HepG2 (cell line): ENCODE data around the gene WFDC1. TPM values are rescaled to one million over a fixed set of nuclear protein-coding genes. Genes with fewer than 3 reads are reported as not detected.
A peak's percentile ranks its signal among the peaks of the same experiment; 100 is the strongest.

ENCODE experiments used
- ATAC-seq: fragments of 200-7000 bp; cut with Tn5 transposase; 3 replicates; pipeline ENCODE4 v1.9.1; 2020; ENCODE audit warnings: mild to moderate bottlenecking, moderate library complexity
- BruUV-seq: library from RNA; stranded (reverse); fragments of 400-500 nt; replicated peaks from 2 replicates; lab custom pipeline; 2021; lab: Mats Ljungman, UMichigan
- CTCF ChIA-PET: fragments of 300-600 bp; formaldehyde crosslinking; extraction: SDS; loops from one replicate; lab custom pipeline; 2021; ENCODE audit warnings: low total read pairs, inconsistent platforms, low intra/inter-chr PET ratio; lab: Yijun Ruan, JAX
- POLR2A ChIA-PET: fragments of 350-600 bp; sonication (Branson Sonifier 250); formaldehyde crosslinking; loops from one replicate; lab custom pipeline; 2020; ENCODE audit warnings: antibody characterized with exemption, inconsistent platforms; lab: Yijun Ruan, JAX
- DNase-seq: peaks from one replicate; pipeline ENCODE4 v3.0.0-alpha.2; 2015; ENCODE audit warnings: low spot score
- FAIRE-seq: peaks from 3 replicates; lab custom pipeline; 2011; peaks lifted over from hg19 to GRCh38; lab: Jason Lieb, UNC
- H2AFZ ChIP-seq: one replicate; pipeline ENCODE4 v1.6.1; 2011; ENCODE audit warnings: low read length, inconsistent platforms
- H3K27ac ChIP-seq: fragments of 300-600 bp; 3 replicates; pipeline ENCODE4 v1.8.0; 2011; ENCODE audit warnings: mixed run types, mild to moderate bottlenecking, mixed read lengths, low read length, inconsistent platforms; ENCODE audit not compliant: insufficient read depth; ENCODE audit errors: extremely low read length
- H3K27me3 ChIP-seq, 2 experiments: fragments of 200-600 bp in 1 of 2; 2 replicates in 1 of 2; 3 replicates in 1 of 2; pipeline versions ENCODE4 v1.6.0 to v1.8.0; 2011; ENCODE audit warnings: low read length in 2 of 2, mild to moderate bottlenecking in 2 of 2, moderate library complexity in 2 of 2, inconsistent platforms in 1 of 2; ENCODE audit not compliant: insufficient read depth in 2 of 2, control insufficient read depth in 1 of 2
- H3K36me3 ChIP-seq, 2 experiments: fragments of 200-600 bp in 1 of 2; replicated peaks in 1 of 2; 2 replicates in 1 of 2; 3 replicates in 1 of 2; pipeline versions ENCODE4 v1.5.1 to v1.8.0; 2011; ENCODE audit warnings: low read length in 2 of 2, inconsistent platforms in 1 of 2; ENCODE audit not compliant: insufficient read depth in 2 of 2, control insufficient read depth in 1 of 2
- H3K4me1 ChIP-seq: 2 replicates; pipeline ENCODE4 v1.5.1; 2012; ENCODE audit warnings: low read length, inconsistent platforms; ENCODE audit not compliant: insufficient read depth
- H3K4me2 ChIP-seq: 2 replicates; pipeline ENCODE4 v1.6.0; 2011; ENCODE audit warnings: low read depth, low read length, inconsistent platforms
- H3K4me3 ChIP-seq, 3 experiments: fragments of 200-600 bp in 1 of 3; sonication (generic), shearing (Covaris generic) in 1 of 3; replicated peaks in 1 of 3; 2 replicates each; pipeline ENCODE4 v1.5.1; 2011 to 2016; ENCODE audit warnings: low read length in 3 of 3, inconsistent platforms in 2 of 3, low read depth in 2 of 3, mild to moderate bottlenecking in 2 of 3, control low read depth in 1 of 3, mixed read lengths in 1 of 3; ENCODE audit not compliant: insufficient read depth in 1 of 3
- H3K79me2 ChIP-seq: one replicate; pipeline ENCODE4 v1.6.1; 2011; ENCODE audit warnings: low read length, inconsistent platforms; ENCODE audit not compliant: insufficient read depth
- H3K9ac ChIP-seq: 2 replicates; pipeline ENCODE4 v1.6.0; 2011; ENCODE audit warnings: mild to moderate bottlenecking, low read depth, low read length, inconsistent platforms; ENCODE audit not compliant: insufficient read depth
- H3K9me3 ChIP-seq: 2 replicates; pipeline ENCODE4 v1.5.1; 2012; ENCODE audit warnings: mild to moderate bottlenecking, low read length
- H4K20me1 ChIP-seq: 2 replicates; pipeline ENCODE4 v1.6.0; 2011; ENCODE audit warnings: inconsistent platforms, mild to moderate bottlenecking, low read length, moderate library complexity; ENCODE audit not compliant: insufficient read depth
- CEBPB ChIP-seq: IDR thresholded peaks from 2 replicates; pipeline ENCODE4 v1.6.1; 2011; ENCODE audit warnings: low read depth, low read length, improper control_type of control experiment, borderline replicate concordance
- CEBPG ChIP-seq: IDR thresholded peaks from 2 replicates; pipeline ENCODE4 v1.6.1; 2016
- CTCF ChIP-seq: sonication (generic); formaldehyde crosslinking; IDR thresholded peaks from 2 replicates; pipeline ENCODE4 v1.5.0; 2020; ENCODE audit warnings: mild to moderate bottlenecking, missing genetic modification reagents, moderate library complexity
- FOXA1 ChIP-seq, 2 experiments: fragments of 450-650 bp in 1 of 2; sonication (generic) in 1 of 2; formaldehyde crosslinking in 1 of 2; IDR thresholded peaks; 2 replicates each; pipeline versions ENCODE4 v1.4.0 to v1.6.1; 2016 to 2020; ENCODE audit warnings: missing genetic modification reagents in 1 of 2
- FOXA3 ChIP-seq: IDR thresholded peaks from 2 replicates; pipeline ENCODE4 v1.6.1; 2016; ENCODE audit warnings: missing genetic modification reagents, missing compliant biosample characterization
- MAFG ChIP-seq: sonication (generic); formaldehyde crosslinking; IDR thresholded peaks from 2 replicates; pipeline ENCODE4 v1.5.1; 2020; ENCODE audit warnings: mild to moderate bottlenecking, missing genetic modification reagents
- PLRG1 ChIP-seq: fragments of 450-650 bp; conservative IDR thresholded peaks from 2 replicates; pipeline ENCODE4 v1.6.1; 2016
- PRDM10 ChIP-seq: sonication (generic); formaldehyde crosslinking; IDR thresholded peaks from 2 replicates; pipeline ENCODE4 v1.4.0; 2020; ENCODE audit warnings: low read depth, missing genetic modification reagents
- ZNF512B ChIP-seq: sonication (generic); formaldehyde crosslinking; IDR thresholded peaks from 2 replicates; pipeline ENCODE4 v1.5.1; 2020; ENCODE audit warnings: missing genetic modification reagents, mild to moderate bottlenecking, borderline replicate concordance
- ZNF768 ChIP-seq: sonication (generic); formaldehyde crosslinking; IDR thresholded peaks from 2 replicates; pipeline ENCODE4 v1.4.0; 2020; ENCODE audit warnings: missing genetic modification reagents
- WGBS: methylation state at CpG from one replicate; pipeline ENCODE4 v1.1.6; 2017; ENCODE audit warnings: low lambda C conversion rate; 5-methylcytosine and 5-hydroxymethylcytosine counted together
- in situ Hi-C: cut with HindIII; loops from 2 replicates; pipeline ENCODE4 v1.10.0; 2017; ENCODE audit warnings: low pct_unique_long_range_greater_than_20kb; ENCODE audit not compliant: extremely low pct_ligation_motif_present
- intact Hi-C: fragments of 100-400 bp; cut with micrococcal nuclease; formaldehyde crosslinking; loops from one replicate; pipeline ENCODE4 v1.10.0; 2022; ENCODE audit not compliant: unreplicated experiment
- polyA plus RNA-seq, 8 experiments: library from polyadenylated mRNA; depleted of rRNA in 3 of 8; stranded (reverse) in 7 of 8; unstranded in 1 of 8; fragments of >200 nt; fragmentation: Illumina TruSeq in 4 of 8; extraction: Trizol in 4 of 8; gene quantifications; 2 replicates each; pipeline versions ENCODE4 v1.2.1 to v1.2.3, GENCODE V29; 2011 to 2016; ENCODE audit warnings: low read depth in 4 of 8, missing spikeins in 1 of 8, mixed read lengths in 1 of 8; ENCODE audit not compliant: insufficient read depth in 1 of 8
- total RNA-seq, 5 experiments: library from RNA; depleted of rRNA; stranded (reverse); fragments of >200 nt; fragmentation: Illumina TruSeq; extraction: Trizol; gene quantifications; 2 replicates each; pipeline ENCODE4 v1.2.3, GENCODE V29; 2016; ENCODE audit warnings: low read depth in 1 of 5

WFDC1 gene
- total and polyA plus RNA-seq, 2 of the 13 experiments (the other 11 are each of a cell fraction or from before 2014, with no cell fraction given), result not detected

GRCh38 chr16:84314814-84315213 lies 20.1 kb downstream of the WFDC1 start:
- H3K4me2 ChIP-seq, result no peak overlapping the region
- WGBS, result 6% methylated on average over 4 of the region's 4 CpGs
- no TSS peak for BruUV-seq
- TF ChIP-seq ZNF512B, result no peak
- TF ChIP-seq ZNF768 (CRISPR knock-in tag), result peak; percentile 92
- TF ChIP-seq, all 625 proteins: peak for 1
- Histone ChIP-seq H3K27ac (no peak overlapping the region), H3K4me3 (no peak overlapping the region), H3K79me2 (no peaks in the 10 kb centered on the region), H3K9ac (no peak overlapping the region), H3K9me3 (peaks cover 5% of the 10 kb centered on the region), H4K20me1 (no peaks in the 10 kb centered on the region), H3K27me3 (peaks cover 4 to 56% of the 10 kb centered on the region in 2 experiments), H3K36me3 (no peaks in the 10 kb centered on the region), H3K4me1 (no peaks in the 10 kb centered on the region), H2AFZ (no peak overlapping the region)
- in situ Hi-C loops (no loop called here), intact Hi-C loops (no loop called here)
- ChIA-PET CTCF (no interaction called here), POLR2A (no interaction called here)
- DNase-seq (no peak), ATAC-seq (no peak), FAIRE-seq (no peak)

GRCh38 chr16:84315422-84315821 lies 20.7 kb downstream of the WFDC1 start:
- Histone ChIP-seq H3K4me2 (no peak overlapping the region), H3K9ac (no peak overlapping the region), H4K20me1 (no peaks in the 10 kb centered on the region), H3K27ac (no peak overlapping the region), H3K79me2 (no peaks in the 10 kb centered on the region), H3K4me3 (no peak overlapping the region), H3K9me3 (peaks cover 5% of the 10 kb centered on the region), H3K27me3 (peaks cover 4 to 55% of the 10 kb centered on the region in 2 experiments), H2AFZ (no peak overlapping the region), H3K4me1 (no peaks in the 10 kb centered on the region), H3K36me3 (no peaks in the 10 kb centered on the region)
- CTCF ChIA-PET, result no interaction called here
- POLR2A ChIA-PET, result no interaction called here
- intact Hi-C loops (no loop called here), in situ Hi-C loops (no loop called here)
- ATAC-seq (peak; percentile 28; the same call in 2 of the 3 replicates), DNase-seq (peak; percentile 46), FAIRE-seq (no peak)
- no TSS peak for BruUV-seq
- 13% methylated on average over 5 of the region's 5 CpGs for WGBS
- TF ChIP-seq PRDM10 (CRISPR knock-in tag), result 0 out of 2 replicates have a peak, but pooled peaks have one; percentile 70
- TF ChIP-seq PLRG1, result no peak
- TF ChIP-seq FOXA3 (CRISPR knock-in tag), result peak; percentile 74
- no peak for TF ChIP-seq MAFG (CRISPR knock-in tag)
- peak; percentile 78 for TF ChIP-seq CEBPG (CRISPR knock-in tag)
- no peak for TF ChIP-seq FOXA1 (IDR thresholded peaks at IDR 0.05)
- TF ChIP-seq FOXA1 (CRISPR knock-in tag; IDR thresholded peaks at IDR 0.05), result peak; percentile 87
- TF ChIP-seq CEBPB, result peak; percentile 87
- peak; percentile 34; the same call in 1 of the 2 replicates for TF ChIP-seq CTCF (CRISPR knock-in tag)
